Measurements from ENCODE around the gene CIART.

DNA sequence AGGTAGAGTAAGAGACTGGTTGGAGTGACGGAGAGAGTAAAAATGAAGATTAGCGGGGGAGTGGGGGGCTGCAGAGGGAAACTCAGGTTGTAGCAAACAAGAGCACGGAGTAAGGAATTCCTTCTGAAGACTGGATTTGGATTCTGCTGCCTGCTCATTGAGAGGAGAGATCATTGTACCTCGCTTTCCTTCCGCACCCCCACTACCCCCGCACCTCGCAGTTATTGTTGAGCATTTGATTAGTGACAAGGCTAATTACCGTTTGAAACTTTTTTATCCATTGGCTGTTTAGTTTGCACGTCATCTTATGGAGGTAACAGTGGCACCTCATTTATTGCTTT is 39.4 kb downstream of the CIART start:
- TF ChIP-seq, protein P1, sequence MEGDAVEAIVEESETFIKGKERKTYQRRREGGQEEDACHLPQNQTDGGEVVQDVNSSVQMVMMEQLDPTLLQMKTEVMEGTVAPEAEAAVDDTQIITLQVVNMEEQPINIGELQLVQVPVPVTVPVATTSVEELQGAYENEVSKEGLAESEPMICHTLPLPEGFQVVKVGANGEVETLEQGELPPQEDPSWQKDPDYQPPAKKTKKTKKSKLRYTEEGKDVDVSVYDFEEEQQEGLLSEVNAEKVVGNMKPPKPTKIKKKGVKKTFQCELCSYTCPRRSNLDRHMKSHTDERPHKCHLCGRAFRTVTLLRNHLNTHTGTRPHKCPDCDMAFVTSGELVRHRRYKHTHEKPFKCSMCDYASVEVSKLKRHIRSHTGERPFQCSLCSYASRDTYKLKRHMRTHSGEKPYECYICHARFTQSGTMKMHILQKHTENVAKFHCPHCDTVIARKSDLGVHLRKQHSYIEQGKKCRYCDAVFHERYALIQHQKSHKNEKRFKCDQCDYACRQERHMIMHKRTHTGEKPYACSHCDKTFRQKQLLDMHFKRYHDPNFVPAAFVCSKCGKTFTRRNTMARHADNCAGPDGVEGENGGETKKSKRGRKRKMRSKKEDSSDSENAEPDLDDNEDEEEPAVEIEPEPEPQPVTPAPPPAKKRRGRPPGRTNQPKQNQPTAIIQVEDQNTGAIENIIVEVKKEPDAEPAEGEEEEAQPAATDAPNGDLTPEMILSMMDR (IDR thresholded peaks at IDR 0.05; ENCODE audit: low read length), result no peak
- TF ChIP-seq EZH2 (IDR thresholded peaks at IDR 0.05; ENCODE audit: borderline replicate concordance, low read length), result no peak

All from OCI-LY1 (cell line).